HUDEP-2 (cell line): ENCODE measurements around the gene ITPA.

Experiments
- DNase-seq, 76 experiments: peaks; one replicate each; lab custom pipeline; 2025; ENCODE audit not compliant: unreplicated experiment in 76 of 76; lab: John Stamatoyannopoulos, UW

Gene ITPA

GRCh38 chr20:3239867-3240775 is 30.8 kb downstream of the ITPA start:
- peak in 1 of 76 experiments; percentile 14 for DNase-seq

DNA sequence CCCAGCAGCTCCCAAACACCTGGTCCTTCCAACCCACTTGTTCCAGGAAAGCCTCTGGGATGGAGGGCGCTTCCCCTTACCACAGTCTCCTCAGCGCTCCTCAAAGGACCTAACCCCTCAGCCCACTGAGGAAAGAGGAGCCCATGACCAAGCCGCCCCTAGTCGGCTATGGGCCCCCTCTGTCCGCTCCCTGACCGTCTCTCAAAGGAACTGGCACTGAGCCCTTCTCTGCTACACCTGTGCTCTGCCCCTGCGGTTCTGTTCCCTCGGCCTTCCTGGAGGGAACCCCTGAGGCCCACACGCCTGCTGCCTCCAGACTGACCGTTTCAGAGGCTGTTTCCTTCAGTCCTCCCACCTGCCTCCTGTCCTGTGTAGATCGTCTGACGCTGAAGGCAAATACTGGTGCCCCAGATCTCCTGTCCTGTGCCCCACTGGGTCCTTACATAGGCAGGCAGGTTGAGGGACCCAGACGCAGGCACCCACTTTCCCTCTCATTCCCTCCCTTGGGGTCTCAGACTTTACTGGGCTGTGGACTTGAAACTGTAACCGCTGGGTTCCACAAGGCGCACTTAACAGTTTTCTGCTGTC is 31.6 kb downstream of the ITPA start:
- no peak for DNase-seq

DNA sequence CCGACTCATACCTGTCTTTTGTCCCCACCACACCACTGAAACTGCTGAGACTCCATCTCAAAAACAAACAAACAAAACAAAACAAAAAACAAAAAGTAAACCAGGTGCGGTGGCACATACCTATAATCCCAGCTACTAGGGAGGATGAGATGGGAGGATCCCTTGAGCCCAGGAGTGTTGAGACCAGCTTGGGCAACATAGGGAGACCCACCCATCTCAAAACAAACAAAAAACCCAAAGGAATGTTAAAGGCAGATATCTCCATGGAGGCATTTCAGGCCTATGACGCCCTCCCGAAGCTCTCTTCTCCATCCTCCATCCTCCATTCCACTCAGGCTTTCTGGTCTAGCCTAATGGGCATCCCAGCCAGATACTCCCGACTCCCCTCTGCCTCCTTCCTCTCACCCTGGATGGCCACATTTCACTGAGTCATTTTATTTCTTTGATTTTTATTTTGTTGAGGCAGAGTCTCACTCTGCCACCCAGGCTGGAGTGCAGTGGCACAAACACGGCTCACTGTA is 32.9 kb downstream of the ITPA start:
- DNase-seq = no peak

DNA sequence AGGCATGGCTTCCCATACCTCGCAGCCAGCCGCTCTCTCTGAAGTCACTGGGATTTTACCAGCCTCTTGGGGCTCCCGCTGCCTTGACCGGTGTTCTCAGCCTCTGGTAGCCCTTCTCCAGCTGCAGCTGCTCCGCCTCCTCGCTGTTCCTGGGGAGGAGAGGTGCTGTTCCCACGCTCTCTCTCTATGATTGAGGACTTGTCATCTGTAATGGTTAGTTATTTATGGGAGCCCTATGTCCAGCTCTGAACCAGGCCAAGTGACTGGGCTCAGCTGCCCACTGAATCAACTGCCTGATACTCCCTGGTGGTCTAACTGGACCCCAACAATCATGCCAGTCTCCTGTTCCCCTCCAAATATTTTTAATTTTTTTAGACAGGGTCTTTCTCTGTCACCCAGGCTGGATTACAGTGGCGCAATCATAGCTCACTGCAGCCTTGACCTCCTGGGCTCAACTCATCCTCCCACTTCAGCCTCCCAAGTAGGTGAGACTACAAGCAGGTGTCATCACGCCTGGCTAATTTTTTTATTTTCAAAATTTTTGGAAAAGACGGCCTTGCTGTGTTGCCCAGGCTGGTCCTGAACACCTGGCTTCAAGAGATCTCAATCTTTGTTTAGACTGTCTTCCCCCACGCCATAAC is 34.5 kb downstream of the ITPA start:
- no peak for DNase-seq

GRCh38 chr20:3244613-3245012 is 35.3 kb downstream of the ITPA start:
- DNase-seq = no peak

DNA sequence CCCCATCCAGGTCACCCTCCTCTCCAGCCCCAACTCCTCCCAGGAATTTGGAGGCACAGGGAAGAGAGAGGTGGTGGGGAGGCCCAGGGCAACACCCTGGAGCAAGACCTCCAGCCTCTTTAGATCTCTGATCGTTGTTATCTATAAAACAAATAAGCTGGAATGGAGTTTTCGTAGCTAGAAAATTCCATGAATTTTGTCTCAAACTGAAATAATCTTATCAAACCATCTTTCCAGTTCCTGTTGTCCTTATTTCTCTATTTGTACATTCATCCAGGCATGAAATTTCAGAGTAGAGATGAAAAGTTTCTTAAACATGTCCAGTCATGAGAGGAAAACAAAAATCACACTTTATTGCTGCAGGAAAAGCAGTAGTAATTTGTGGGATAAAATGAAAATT is 35.9 kb downstream of the ITPA start:
- DNase-seq = no peak

DNA sequence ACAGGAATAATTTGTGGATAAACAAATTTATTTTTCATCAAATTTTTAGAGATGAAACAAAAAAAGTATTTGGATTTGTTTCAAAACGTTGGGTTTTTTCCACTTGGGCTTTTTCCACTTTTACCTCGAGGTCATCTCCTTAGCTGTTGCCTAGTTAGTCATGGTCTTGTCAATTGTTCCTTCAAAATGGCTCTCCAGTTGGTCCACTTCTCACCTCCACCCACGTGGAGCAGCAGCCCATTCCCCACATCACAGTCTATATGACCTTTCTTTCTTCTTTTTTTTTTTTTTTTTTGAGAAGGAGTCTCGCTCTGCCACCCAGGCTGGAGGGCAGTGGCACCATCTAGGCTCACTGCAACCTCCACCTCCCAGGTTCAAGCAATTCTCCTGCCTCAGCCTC is 36.4 kb downstream of the ITPA start:
- DNase-seq = no peak

- DNase-seq = no peak
Measured at GRCh38 chr20:3246682-3247081, 37.4 kb downstream of the ITPA start.

- no peak for DNase-seq
Measured at GRCh38 chr20:3247638-3248037, 38.3 kb downstream of the ITPA start.

DNA sequence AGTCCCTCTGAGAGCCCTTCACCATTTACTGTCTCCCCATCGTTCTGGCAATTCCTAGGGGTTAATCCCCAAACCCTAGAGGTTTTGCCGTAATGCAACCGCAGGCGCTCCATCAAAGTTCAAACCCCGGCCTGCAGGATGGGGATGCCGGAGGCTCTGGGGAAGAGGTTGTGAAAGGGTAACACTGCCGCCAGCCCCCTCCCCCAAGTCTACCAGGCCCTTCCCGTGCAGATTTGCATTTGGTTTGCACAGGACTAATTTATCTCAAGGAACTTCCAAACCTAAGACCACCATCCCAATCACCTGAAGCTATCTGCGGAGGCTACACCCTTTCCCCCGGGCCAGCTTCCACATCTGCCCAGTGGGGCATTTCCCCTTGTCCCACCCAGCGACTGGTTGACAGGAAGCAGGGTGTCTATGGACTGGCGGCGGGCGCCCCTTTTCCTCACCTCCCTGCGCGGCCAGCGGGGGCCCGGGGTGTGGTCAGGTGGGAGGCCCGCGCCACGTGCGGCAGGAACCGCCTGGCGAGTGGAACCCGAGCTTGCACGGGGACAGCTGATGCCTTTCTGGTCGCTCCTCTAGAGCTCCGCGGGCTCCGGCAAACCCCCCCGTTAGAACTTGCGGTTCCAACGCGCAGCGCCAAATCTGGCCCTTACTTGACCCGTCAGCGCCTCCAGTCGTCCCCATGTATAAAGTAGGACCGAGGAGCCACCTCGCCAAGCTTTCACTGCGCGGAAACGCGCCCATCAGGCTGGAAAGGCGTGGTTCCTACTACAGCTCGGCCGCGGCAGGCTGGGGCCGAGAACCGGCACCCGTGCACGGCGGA is 39.1 kb downstream of the ITPA start:
- DNase-seq = peak in 29 of 76 experiments; percentile 8 to 54 (median 22)

DNA sequence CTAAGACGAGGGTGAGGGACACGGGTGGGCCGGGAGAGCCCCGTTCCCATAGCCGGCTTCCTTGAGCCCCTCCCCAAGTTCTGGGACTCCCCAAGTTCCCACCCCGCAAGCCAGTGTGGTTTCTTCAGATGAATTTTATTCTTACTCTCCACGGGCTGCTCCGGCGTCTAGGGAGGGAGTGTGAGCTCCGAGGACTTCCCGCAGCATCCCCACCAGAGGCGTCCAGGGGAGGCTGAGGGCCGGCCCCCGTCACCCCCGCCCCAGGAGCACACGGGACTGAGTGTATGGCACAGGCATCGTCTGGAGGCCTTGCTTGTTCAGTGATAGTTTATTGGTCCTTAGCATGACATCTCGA is 39.7 kb downstream of the ITPA start:
- DNase-seq = no peak

- DNase-seq = peak in 21 of 76 experiments; percentile 9 to 41 (median 22)
Measured at GRCh38 chr20:3250091-3250504, 40.8 kb downstream of the ITPA start.

DNA sequence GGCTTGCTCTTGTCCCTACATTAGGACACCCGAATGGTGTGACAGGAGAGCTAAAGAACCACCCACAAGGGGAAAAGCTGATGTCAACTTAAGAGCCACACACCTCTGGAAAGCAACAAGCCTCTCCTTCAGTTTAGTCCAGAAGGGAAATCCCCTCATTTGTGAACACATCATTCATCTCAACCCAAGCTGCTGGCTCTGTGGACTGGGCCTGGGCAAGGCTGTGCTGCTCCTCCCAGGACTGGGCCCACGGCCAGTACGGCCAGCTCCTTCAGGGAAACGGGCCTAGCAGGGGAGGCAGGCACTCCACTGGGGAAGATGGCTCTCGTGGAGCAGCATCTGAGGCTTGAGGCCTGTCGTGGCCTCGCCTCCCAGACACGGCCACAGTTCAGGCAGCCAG is 42.5 kb downstream of the ITPA start:
- no peak for DNase-seq

DNA sequence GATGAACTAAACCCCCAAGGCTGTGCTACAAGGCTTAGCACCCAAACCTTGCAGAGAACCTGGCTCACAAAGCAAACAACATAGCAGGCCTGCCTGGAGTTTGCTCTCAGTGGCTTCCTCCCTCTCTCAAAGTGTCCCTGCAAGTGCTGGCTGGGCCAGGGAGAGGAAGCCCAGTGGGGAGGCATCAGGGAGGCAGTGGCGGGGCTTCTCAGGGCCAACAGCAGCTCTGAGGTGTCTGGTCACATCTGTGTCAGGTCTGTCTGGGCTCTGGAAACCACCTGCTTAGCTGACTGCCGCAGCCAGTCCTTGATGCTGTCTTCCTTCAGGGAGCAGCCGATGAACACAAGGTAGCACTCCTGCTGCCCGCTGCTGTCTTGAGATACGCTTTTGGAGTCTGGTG is 46.4 kb downstream of the ITPA start:
- DNase-seq = no peak

DNA sequence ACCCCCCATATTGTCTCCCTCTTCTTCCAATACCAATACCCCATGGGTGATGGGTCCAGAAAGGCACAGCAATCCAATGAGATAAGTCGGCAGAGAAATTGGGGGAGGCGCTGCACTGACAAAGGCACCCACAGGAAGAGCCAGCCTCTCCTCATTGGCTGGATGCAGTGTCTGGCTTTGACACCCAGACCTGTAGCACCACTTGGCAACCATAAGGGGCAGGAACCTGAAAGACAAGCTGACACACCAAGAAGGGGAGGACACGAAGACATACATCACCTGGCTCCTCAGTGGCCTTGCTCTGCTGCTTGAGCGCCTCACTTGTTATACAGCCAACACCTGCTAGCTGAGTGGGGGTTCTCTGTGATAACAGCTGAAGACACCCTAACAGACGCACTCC is 49.1 kb downstream of the ITPA start:
- no peak for DNase-seq

- DNase-seq = no peak
Measured at GRCh38 chr20:3262566-3262965, 53.3 kb downstream of the ITPA start.

DNA sequence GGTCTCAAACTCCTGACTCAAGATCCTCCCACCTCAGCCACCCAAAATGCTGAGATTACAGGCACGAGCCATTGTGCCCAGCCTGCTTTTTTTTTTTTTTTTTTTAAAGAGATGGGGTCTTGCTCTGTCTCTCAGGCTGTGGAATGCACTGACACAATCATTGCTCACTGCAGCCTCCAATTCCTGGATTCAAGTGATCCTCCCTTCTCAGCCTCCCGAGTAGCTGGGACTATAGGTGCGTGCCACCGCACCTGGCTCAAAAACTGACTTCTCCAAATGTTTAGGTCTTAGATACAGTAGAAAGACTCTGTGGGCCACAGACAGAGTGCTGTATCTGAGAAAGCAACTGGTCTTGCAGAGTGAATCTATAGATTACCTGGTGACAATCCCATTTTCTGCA is 60.8 kb downstream of the ITPA start:
- DNase-seq = no peak

- DNase-seq = no peak
Measured at GRCh38 chr20:3273371-3273770, 64.1 kb downstream of the ITPA start.
